Loucy (cell line): ENCODE data around the gene WBP2.

ENCODE experiments used
- EZH2phosphoT487 ChIP-seq: fragments of 200-600 bp; IDR thresholded peaks from 2 replicates; pipeline ENCODE4 v1.6.1; 2018; ENCODE audit warnings: antibody characterized with exemption, mild to moderate bottlenecking, moderate library complexity, borderline replicate concordance
- TF ChIP-seq, protein P1 (sequence below): fragments of 200-600 bp; sonication (generic); conservative IDR thresholded peaks from 2 replicates; pipeline ENCODE4 v1.5.1; 2014; ENCODE audit warnings: mild to moderate bottlenecking, antibody characterized with exemption, low read length

DNA sequence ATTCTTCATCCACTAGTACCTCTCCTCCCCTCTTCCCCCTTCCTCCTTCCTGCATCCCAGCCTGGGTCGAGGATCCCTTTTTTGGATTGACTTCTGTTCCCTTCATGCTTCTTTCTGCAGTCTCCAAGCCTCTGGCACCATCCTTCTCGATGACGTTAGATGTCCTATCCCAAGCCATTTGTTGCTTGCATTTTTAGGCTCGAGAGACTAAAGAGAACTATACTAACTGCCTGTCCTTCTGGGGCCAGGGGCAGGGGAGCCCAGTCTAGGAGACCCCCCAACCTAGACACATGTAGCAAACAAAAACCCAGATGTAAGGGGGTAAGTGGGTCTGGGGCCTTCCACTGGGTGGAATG lies 46.6 kb downstream of the WBP2 start:
- TF ChIP-seq, protein P1, sequence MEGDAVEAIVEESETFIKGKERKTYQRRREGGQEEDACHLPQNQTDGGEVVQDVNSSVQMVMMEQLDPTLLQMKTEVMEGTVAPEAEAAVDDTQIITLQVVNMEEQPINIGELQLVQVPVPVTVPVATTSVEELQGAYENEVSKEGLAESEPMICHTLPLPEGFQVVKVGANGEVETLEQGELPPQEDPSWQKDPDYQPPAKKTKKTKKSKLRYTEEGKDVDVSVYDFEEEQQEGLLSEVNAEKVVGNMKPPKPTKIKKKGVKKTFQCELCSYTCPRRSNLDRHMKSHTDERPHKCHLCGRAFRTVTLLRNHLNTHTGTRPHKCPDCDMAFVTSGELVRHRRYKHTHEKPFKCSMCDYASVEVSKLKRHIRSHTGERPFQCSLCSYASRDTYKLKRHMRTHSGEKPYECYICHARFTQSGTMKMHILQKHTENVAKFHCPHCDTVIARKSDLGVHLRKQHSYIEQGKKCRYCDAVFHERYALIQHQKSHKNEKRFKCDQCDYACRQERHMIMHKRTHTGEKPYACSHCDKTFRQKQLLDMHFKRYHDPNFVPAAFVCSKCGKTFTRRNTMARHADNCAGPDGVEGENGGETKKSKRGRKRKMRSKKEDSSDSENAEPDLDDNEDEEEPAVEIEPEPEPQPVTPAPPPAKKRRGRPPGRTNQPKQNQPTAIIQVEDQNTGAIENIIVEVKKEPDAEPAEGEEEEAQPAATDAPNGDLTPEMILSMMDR = no peak
- TF ChIP-seq EZH2phosphoT487 = no peak
